ENCODE data around the gene EFNA1. TPM values are rescaled to one million over a fixed set of nuclear protein-coding genes. Genes with fewer than 3 reads are reported as not detected.

Gene EFNA1
- total and polyA plus RNA-seq, 2 of the 8 experiments (the other 6 are each of a cell fraction or from before 2014, with no cell fraction given): 4.9 to 14.6 TPM

DNA sequence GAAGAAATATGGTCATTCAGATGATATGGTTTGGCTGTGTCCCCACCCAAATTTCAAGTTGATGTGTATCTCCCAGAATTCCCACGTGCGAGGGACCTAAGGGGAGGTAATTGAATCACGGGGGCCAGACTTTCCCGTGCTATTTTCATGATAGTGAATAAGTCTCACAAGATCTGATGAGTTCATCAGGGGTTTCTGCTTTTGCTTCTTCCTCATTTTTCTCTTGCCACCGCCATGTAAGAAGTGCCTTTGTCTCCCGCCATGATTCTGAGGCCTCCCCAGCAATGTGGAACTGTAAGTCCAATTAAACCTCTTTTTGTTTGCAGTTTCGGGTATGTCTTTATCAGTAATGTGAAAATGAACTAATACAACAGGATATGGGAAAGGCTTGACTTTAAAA is 14.1 kb downstream of the EFNA1 start:
- TF ChIP-seq TBP (IDR thresholded peaks at IDR 0.05; ENCODE audit: low read depth, low read length) (no peak), BRCA1 (IDR thresholded peaks at IDR 0.05; ENCODE audit: low read depth, low read length) (no peak), ZNF274 (IDR thresholded peaks at IDR 0.05; ENCODE audit: borderline replicate concordance, extremely low read depth, low read length) (no peak), SP2 (IDR thresholded peaks at IDR 0.05; ENCODE audit: low read length) (no peak), ASH2L (IDR thresholded peaks at IDR 0.05; ENCODE audit: low read length) (no peak)
- TF ChIP-seq, protein P1, sequence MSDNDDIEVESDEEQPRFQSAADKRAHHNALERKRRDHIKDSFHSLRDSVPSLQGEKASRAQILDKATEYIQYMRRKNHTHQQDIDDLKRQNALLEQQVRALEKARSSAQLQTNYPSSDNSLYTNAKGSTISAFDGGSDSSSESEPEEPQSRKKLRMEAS (IDR thresholded peaks at IDR 0.05): no peak
- Histone ChIP-seq H3K56ac (replicated peaks; ENCODE audit: insufficient read length, low read depth, low read length) (no peak overlapping the region), H3K36me3 (ENCODE audit: control insufficient read depth in 2 of 4, insufficient read depth in 4 of 4, low read length in 3 of 4) (no peaks in the 10 kb centered on the region; a peak in 1 of 8 replicates), H3K4me3 (ENCODE audit: extremely low read depth in 1 of 4, insufficient read depth in 2 of 4, low read depth in 3 of 4, low read length in 4 of 4) (no peak overlapping the region), H3K14ac (ENCODE audit: insufficient read length) (no peak overlapping the region), H3K4me1 (replicated peaks in 1 of 4; ENCODE audit: control insufficient read depth in 3 of 4, insufficient read depth in 4 of 4, low read length in 3 of 4) (peaks cover 0 to 7% (median 6%) of the 10 kb centered on the region in 4 experiments; a peak in 4 of 7 replicates), H3K4me2 (ENCODE audit: insufficient read depth in 1 of 2, low read depth in 2 of 2, low read length in 2 of 2) (no peak overlapping the region), H2BK12ac (ENCODE audit: low read depth, low read length) (no peak overlapping the region), H2BK5ac (ENCODE audit: low read depth, low read length) (no peak overlapping the region), H3K9me3 (ENCODE audit: insufficient read depth in 2 of 2, low read depth in 1 of 2, low read length in 1 of 2) (no peaks in the 10 kb centered on the region), H3K27ac (ENCODE audit: low read depth, low read length) (no peak overlapping the region), H3K27me3 (replicated peaks in 1 of 4; ENCODE audit: control insufficient read depth in 3 of 4, extremely low read depth in 1 of 4, insufficient read depth in 3 of 4, low read length in 3 of 4) (no peaks in the 10 kb centered on the region), H4K91ac (replicated peaks; ENCODE audit: insufficient read length, low read length) (no peak overlapping the region), H2AFZ (ENCODE audit: low read length) (no peak overlapping the region), H3K79me2 (ENCODE audit: control insufficient read depth in 1 of 2, insufficient read depth in 2 of 2, low read length in 2 of 2) (peaks cover 0 to 2% of the 10 kb centered on the region in 2 experiments; a peak in 1 of 4 replicates), H2BK120ac (replicated peaks; ENCODE audit: low read depth, low read length) (no peak overlapping the region), H4K20me1 (replicated peaks in 1 of 2; ENCODE audit: control insufficient read depth in 1 of 2, insufficient read depth in 2 of 2, low read length in 2 of 2) (no peaks in the 10 kb centered on the region), H2AK5ac (ENCODE audit: low read depth, low read length) (no peak overlapping the region), H3K4ac (replicated peaks; ENCODE audit: insufficient read length, low read depth, low read length) (no peak overlapping the region), H2BK15ac (ENCODE audit: low read length) (no peak overlapping the region), H4K8ac (ENCODE audit: extremely low read depth, insufficient read depth, low read length) (no peak overlapping the region), H2BK20ac (ENCODE audit: low read length) (no peak overlapping the region), H3K23me2 (ENCODE audit: low read depth, low read length) (peaks cover 4% of the 10 kb centered on the region; the same call in 1 of the 2 replicates), H3K18ac (ENCODE audit: extremely low read depth, low read length) (no peak overlapping the region), H3K9ac (replicated peaks in 1 of 4; ENCODE audit: extremely low read depth in 1 of 4, low read depth in 3 of 4, low read length in 3 of 4) (no peak overlapping the region), H3K79me1 (ENCODE audit: low read depth, low read length) (no peaks in the 10 kb centered on the region; the same call in 1 of the 2 replicates), H4K5ac (ENCODE audit: insufficient read length, low read depth, low read length) (no peak overlapping the region), H3K23ac (ENCODE audit: insufficient read length) (no peak overlapping the region)
- no peak for FAIRE-seq
- no peak for DNase-seq (ENCODE audit: low read depth in 1 of 2, low spot score in 2 of 2)
- CTCF ChIA-PET (ENCODE audit: partially characterized antibody): interaction anchor here (0.7 to 2.4 kb wide), 4 partner anchors 17 to 56 kb away, joined by 3 to 11 read pairs (median 4); no protein-coding TSS in a partner anchor
- 91% methylated on average over 7 of the region's 7 CpGs; no CpG with 5 or more reads in 1 of the 2 experiments for WGBS, 2 experiments (ENCODE audit: extremely low coverage in 1 of 2, insufficient coverage in 1 of 2, insufficient read length in 1 of 2, insufficient replicate concordance in 2 of 2, low coverage in 1 of 2, low lambda C conversion rate in 2 of 2, missing lambda C conversion rate in 1 of 2)
- POLR2A ChIA-PET (ENCODE audit: partially characterized antibody): no interaction called here

Measured in H1 (cell line).